HG03432 (cell line): Measurements from ENCODE around the gene DTX3.
"Not testable (repeated sequence)": the region's sequence is repeated elsewhere in the genome, so short reads cannot be mapped to it uniquely, and the experiment has no call there.

Source experiments
- ATAC-seq: cut with Tn5 transposase; IDR thresholded peaks from one replicate; pipeline ENCODE4 v1.9.1; 2021; ENCODE audit warnings: mild to moderate bottlenecking, moderate library complexity; ENCODE audit not compliant: unreplicated experiment

Gene DTX3, protein sequence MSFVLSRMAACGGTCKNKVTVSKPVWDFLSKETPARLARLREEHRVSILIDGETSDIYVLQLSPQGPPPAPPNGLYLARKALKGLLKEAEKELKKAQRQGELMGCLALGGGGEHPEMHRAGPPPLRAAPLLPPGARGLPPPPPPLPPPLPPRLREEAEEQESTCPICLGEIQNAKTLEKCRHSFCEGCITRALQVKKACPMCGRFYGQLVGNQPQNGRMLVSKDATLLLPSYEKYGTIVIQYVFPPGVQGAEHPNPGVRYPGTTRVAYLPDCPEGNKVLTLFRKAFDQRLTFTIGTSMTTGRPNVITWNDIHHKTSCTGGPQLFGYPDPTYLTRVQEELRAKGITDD

DNA sequence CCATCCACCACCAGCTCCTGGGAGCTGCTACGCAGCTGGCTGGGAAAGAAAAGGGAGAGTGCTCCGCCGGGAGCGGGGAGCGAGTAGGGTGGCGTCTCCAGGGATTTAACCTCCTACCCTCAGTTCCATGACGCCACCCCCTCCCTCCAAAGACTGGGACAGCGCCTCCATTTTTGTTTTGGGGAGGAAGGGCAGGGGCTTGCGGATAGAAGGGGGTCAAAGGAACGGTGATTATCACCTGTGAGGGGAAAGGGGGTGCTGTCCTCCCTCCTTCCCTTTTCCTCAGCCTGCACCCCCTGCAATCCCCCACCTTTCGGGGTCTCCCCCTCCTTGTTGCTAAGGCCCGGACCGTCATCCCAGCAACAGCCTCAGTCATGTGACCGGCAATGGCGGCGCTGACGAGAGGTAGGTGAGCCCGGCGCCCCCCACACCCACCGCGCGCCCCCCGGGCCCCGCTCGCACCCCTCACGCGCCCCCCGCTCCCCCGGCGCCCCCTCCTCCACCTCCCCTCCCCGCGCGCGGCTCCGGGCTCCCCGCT lies at the start of gene DTX3:
DTX3 (plus strand) TSS at position 371 of the 538 bp plus-strand sequence. CDS start 1,694 bp downstream, outside the sequence.
- peak; percentile 81 for ATAC-seq

DNA sequence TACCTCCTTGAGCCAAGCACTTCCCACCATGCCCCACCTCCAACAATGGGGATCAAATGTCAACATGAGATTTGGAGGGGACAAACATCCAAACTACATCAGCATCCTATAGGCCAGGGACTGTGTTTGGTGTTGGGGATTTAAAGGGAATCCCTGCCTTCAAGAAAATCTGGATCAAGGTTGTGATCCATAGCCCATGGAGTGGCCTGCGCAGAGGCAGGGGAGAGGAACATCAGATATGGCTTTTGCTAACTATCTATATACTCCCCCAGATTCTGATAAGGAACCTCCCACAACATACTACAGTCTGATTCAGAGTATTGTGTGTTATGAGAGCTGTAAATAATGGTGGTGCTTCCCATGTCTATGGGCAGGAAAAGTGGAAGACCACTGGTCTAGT lies 49.7 kb upstream of the DTX3 start:
- ATAC-seq, result no peak

GRCh38 chr12:57558864-57559263 lies 45.8 kb upstream of the DTX3 start:
- no peak for ATAC-seq

DNA sequence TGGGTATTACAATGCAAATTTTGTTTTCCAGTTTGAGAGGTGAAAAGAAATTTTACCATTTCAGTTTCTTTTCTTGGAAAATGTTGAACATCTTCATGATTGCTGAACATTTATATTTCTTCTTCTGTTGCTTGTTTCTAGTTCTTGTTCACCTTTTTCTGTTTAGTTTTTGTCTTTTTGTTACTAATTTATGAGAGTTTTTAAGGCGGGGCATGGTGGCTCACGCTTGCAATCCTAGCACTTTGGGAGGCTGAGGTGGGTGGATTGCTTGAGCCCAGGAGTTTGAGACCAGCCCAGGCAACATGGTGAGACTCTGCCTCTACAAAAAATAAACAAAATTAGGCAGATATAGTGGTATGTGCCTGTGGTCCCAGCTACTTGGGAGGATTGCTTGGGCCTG lies 44.1 kb upstream of the DTX3 start:
- ATAC-seq, result no peak

DNA sequence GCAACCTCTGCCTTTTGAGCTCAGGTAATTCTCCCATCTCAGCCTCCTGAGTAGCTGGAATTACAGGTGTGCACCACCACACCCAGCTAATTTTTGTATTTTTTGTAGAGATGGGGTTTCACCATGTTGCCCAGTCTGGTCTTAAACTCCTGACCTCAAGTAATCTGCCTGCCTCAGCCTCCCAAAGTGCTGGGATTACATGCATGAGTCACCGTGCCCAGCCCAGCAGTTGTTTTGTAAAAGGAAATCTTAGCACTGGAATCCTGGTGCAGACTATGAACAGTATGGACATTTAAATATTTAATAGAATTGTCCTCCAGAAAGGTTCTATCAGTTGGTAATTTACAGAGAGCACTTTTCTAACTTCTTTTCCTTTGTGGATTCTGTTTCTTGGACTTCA lies 43.5 kb upstream of the DTX3 start:
- not testable (repeated sequence) for ATAC-seq

GRCh38 chr12:57563358-57563757 lies 41.3 kb upstream of the DTX3 start:
- ATAC-seq, result no peak

DNA sequence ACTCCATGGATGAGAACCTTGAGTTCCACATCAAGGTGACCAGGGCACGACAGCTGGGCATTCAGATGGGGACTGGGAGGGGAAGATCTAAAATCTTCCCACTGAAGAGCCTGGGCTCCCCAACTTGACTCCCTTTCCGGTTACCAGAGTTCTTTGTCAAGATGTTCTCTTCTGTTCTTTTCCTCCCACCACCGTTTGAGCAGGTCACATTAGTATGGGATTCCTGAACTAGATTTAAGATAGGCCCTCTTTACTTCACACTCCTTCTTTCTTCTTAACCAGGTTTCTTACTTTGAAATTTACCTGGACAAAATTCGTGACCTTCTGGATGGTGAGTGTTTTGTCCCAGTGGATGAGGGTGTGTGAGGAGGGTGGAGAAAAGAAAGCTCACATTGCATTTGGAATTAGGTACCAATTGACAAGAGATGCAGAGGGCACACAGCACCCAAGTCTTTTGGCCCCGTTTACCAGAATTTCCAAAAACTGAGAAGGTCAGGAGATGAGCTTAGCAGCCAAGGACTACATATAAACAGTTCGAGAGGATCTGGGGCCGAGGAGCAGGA lies 40.4 kb upstream of the DTX3 start:
- no peak for ATAC-seq

- no peak for ATAC-seq
These were observed 35.8 kb upstream of the DTX3 start for GRCh38 chr12:57568838-57569237.

DNA sequence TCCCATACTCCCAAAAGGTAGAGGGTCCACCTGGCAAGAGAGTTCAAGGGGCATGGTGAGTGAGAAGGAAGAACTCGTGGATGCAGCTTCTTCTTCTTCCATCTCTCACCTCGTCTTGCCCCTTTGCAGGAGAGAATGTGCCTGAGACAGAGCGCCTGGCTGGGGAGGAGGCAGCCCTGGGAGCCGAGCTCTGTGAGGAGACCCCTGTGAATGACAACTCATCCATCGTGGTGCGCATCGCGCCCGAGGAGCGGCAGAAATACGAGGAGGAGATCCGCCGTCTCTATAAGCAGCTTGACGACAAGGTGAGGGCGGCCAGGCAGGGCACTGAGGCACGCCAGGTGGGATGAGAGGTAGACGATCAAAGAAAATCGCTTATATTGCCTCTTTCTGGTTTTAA lies 34.8 kb upstream of the DTX3 start:
- ATAC-seq, result no peak

DNA sequence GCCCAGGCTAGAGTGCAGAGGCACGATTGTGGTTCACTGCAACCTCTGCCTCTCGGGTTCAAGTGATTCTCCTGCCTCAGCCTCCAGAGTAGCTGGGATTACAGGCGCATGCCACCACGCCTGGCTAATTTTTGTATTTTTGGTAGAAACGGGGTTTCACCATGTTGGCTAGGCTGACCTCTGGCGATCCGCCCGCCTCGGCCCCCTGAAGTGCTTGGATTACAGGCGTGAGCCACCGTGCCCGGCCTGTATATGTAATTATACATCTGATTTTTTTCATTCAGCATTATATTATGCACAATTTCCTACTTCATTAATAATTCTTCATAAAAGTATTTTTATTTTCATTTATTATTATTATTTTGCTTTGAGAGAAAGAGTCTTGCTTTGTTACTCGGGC lies 34.2 kb upstream of the DTX3 start:
- not testable (repeated sequence) for ATAC-seq

- ATAC-seq, result no peak
These were observed 32.5 kb upstream of the DTX3 start for GRCh38 chr12:57571926-57572762.

DNA sequence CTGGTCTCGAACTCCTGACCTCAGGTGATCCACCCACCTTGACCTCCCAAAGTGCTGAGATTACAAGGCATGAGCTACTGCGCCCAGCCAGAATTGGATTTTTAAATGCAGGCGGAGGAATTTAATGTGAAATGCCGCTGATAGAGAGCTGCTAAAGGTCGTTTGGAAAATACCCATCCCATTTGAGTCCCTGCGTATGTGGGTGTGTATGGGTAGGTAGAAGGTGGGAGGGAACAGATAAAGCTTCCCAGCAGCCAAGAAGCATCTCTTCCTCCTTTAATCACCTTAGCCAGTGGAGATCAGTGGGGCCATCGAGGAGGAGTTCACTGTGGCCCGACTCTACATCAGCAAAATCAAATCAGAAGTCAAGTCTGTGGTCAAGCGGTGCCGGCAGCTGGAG lies 29.8 kb upstream of the DTX3 start:
- ATAC-seq, result no peak

GRCh38 chr12:57575771-57576612 lies 28.6 kb upstream of the DTX3 start:
- no peak for ATAC-seq

- ATAC-seq, result no peak
These were observed 27.9 kb upstream of the DTX3 start for GRCh38 chr12:57576613-57577160.

GRCh38 chr12:57577981-57578758 lies 26.5 kb upstream of the DTX3 start:
- no peak for ATAC-seq

- ATAC-seq, result no peak
These were observed 25.6 kb upstream of the DTX3 start for GRCh38 chr12:57579011-57579410.

GRCh38 chr12:57579677-57580465 lies 24.8 kb upstream of the DTX3 start:
- no peak for ATAC-seq

DNA sequence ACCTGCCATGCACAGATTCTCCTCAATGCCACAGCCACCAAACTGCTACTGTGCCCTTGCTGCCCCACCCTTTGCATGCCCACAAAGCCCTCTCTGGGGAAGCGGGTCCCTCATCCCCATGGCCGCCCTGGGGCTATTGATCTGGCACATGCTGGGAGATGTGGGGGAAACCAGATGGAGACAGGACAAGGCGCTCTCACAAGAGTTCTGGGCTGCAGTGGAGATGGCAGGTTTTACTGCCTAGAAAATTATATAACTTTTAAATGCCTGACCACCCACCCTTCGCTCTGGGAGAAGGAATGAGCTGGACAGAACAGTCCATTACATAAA lies 24.2 kb upstream of the DTX3 start:
- no peak for ATAC-seq

- no peak for ATAC-seq
These were observed 22.8 kb upstream of the DTX3 start for GRCh38 chr12:57581802-57582201.
